Measurements from ENCODE around the gene SART3. TPM values are rescaled to one million over a fixed set of nuclear protein-coding genes. Genes with fewer than 3 reads are reported as not detected.

Gene SART3
- total and polyA plus RNA-seq, 4 donors, result 5.9 to 37.1 (median 23.5) TPM

- no peak overlapping the region for H3K27ac ChIP-seq (ENCODE audit: low read depth in 1 of 2, low read length in 2 of 2)
- H3K9me3 ChIP-seq (ENCODE audit: control insufficient read depth in 4 of 4, low read length in 3 of 4), result no peaks in the 10 kb centered on the region
- H3K27me3 ChIP-seq (ENCODE audit: control insufficient read depth in 4 of 4, insufficient read depth in 4 of 4, low read length in 3 of 4), result peaks cover 0 to 3% (median 0%) of the 10 kb centered on the region in 4 donors
- 78% methylated on average over 6 of the region's 6 CpGs for WGBS
- H3K36me3 ChIP-seq (ENCODE audit: control insufficient read depth in 4 of 4, insufficient read depth in 3 of 4, low read depth in 1 of 4, low read length in 3 of 4), result no peaks in the 10 kb centered on the region
- H3K4me1 ChIP-seq (ENCODE audit: control insufficient read depth in 4 of 4, insufficient read depth in 4 of 4, low read length in 3 of 4), result no peaks in the 10 kb centered on the region
- no peak for TF ChIP-seq RAD21 (IDR thresholded peaks at IDR 0.05)
- no peak for TF ChIP-seq EGR1 (IDR thresholded peaks at IDR 0.05; ENCODE audit: low read depth in 2 of 2)
- no peak for TF ChIP-seq YY1 (IDR thresholded peaks at IDR 0.05)
- TF ChIP-seq FOXA1 (IDR thresholded peaks at IDR 0.05), result no peak
- TF ChIP-seq REST (IDR thresholded peaks at IDR 0.05), result no peak
- TF ChIP-seq JUND (IDR thresholded peaks at IDR 0.05), result no peak
- no peak for TF ChIP-seq HNF4G (IDR thresholded peaks at IDR 0.05)
- TF ChIP-seq TAF1 (conservative IDR thresholded peaks at IDR 0.05), result no peak
- no peak for DNase-seq (ENCODE audit: low spot score)
- no peak overlapping the region for H3K9ac ChIP-seq (ENCODE audit: low read depth in 1 of 2, low read length in 2 of 2)
- no peak overlapping the region for H3K4me3 ChIP-seq (ENCODE audit: low read depth in 1 of 3, low read length in 3 of 3)
Measured at GRCh38 chr12:108477881-108478259, 83.1 kb downstream of the SART3 start.

DNA sequence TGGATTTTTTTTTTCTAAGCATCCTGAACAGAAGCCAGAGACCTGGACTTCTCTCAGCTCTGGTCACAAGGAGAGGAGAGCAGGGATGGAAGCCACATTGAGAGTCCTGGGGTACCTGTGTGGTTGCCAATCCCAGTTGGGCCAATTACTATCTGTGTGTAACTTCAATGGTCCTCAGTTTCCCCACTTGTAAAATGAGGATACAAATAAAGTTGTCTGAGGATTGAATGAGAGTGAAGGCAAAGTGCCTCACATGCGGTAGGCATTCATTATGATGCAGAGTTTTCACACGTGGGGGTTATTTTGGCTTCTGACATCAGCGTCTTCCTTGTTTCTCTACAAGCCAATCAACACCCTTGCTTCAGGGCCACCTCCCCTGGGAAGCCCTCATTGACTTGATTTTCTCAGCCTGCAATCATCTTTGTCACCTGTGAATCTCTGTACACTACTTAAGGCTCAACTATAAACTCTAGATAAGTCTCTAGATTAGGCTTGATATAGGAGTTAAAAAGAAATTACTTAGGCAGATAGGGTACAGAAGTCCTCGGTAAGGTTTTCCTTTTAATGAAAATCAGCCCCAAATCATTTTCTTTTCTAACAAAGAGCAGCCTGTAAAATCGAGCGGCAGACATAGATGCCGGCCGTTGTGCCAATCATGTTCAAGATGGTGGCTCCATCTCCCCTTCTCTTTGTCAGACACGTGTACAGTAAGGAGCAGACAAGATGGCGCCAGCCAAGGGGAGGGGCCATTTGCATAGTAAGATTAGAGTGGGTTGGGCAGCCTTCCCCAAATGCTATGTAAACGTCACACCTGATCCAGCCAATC is 83.7 kb downstream of the SART3 start:
- Histone ChIP-seq H3K9me3 (ENCODE audit: control insufficient read depth in 4 of 4, low read length in 3 of 4) (no peaks in the 10 kb centered on the region), H3K4me3 (ENCODE audit: low read depth in 1 of 3, low read length in 3 of 3) (no peak overlapping the region), H3K9ac (ENCODE audit: low read depth in 1 of 2, low read length in 2 of 2) (no peak overlapping the region), H3K27me3 (ENCODE audit: control insufficient read depth in 4 of 4, insufficient read depth in 4 of 4, low read length in 3 of 4) (peaks cover 0 to 1% (median 0%) of the 10 kb centered on the region in 4 donors), H3K4me1 (ENCODE audit: control insufficient read depth in 4 of 4, insufficient read depth in 4 of 4, low read length in 3 of 4) (no peaks in the 10 kb centered on the region), H3K27ac (ENCODE audit: low read depth in 1 of 2, low read length in 2 of 2) (no peak overlapping the region), H3K36me3 (ENCODE audit: control insufficient read depth in 4 of 4, insufficient read depth in 3 of 4, low read depth in 1 of 4, low read length in 3 of 4) (no peaks in the 10 kb centered on the region)
- WGBS, result 75% methylated on average over 11 of the region's 11 CpGs
- DNase-seq (ENCODE audit: low spot score), result no peak
- TF ChIP-seq SP1 (IDR thresholded peaks at IDR 0.05) (no peak), REST (IDR thresholded peaks at IDR 0.05) (no peak), ZBTB33 (IDR thresholded peaks at IDR 0.05) (no peak), GABPA (IDR thresholded peaks at IDR 0.05 in 1 of 2, conservative IDR thresholded peaks at IDR 0.05 in 1 of 2) (no peak), FOXA2 (IDR thresholded peaks at IDR 0.05) (no peak), JUND (IDR thresholded peaks at IDR 0.05) (no peak), MAX (IDR thresholded peaks at IDR 0.05) (no peak), FOXA1 (IDR thresholded peaks at IDR 0.05) (no peak), EGR1 (IDR thresholded peaks at IDR 0.05; ENCODE audit: low read depth in 2 of 2) (no peak), ATF3 (IDR thresholded peaks at IDR 0.05) (no peak), TAF1 (conservative IDR thresholded peaks at IDR 0.05) (no peak), HNF4A (conservative IDR thresholded peaks at IDR 0.05) (no peak), RXRA (IDR thresholded peaks at IDR 0.05) (no peak), NR2F2 (IDR thresholded peaks at IDR 0.05) (no peak), RAD21 (IDR thresholded peaks at IDR 0.05) (no peak), YY1 (IDR thresholded peaks at IDR 0.05) (no peak), HNF4G (IDR thresholded peaks at IDR 0.05) (no peak)
- TF ChIP-seq, protein P1, sequence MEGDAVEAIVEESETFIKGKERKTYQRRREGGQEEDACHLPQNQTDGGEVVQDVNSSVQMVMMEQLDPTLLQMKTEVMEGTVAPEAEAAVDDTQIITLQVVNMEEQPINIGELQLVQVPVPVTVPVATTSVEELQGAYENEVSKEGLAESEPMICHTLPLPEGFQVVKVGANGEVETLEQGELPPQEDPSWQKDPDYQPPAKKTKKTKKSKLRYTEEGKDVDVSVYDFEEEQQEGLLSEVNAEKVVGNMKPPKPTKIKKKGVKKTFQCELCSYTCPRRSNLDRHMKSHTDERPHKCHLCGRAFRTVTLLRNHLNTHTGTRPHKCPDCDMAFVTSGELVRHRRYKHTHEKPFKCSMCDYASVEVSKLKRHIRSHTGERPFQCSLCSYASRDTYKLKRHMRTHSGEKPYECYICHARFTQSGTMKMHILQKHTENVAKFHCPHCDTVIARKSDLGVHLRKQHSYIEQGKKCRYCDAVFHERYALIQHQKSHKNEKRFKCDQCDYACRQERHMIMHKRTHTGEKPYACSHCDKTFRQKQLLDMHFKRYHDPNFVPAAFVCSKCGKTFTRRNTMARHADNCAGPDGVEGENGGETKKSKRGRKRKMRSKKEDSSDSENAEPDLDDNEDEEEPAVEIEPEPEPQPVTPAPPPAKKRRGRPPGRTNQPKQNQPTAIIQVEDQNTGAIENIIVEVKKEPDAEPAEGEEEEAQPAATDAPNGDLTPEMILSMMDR (IDR thresholded peaks at IDR 0.05; ENCODE audit: low read depth, low read length, missing input control), result no peak

All from liver (tissue), 9 donors.